ENCODE measurements around the gene MT1A. TPM values are rescaled to one million over a fixed set of nuclear protein-coding genes. Genes with fewer than 3 reads are reported as not detected.

Gene MT1A
- total RNA-seq, 1 experiment from 2014 or later: not detected

DNA sequence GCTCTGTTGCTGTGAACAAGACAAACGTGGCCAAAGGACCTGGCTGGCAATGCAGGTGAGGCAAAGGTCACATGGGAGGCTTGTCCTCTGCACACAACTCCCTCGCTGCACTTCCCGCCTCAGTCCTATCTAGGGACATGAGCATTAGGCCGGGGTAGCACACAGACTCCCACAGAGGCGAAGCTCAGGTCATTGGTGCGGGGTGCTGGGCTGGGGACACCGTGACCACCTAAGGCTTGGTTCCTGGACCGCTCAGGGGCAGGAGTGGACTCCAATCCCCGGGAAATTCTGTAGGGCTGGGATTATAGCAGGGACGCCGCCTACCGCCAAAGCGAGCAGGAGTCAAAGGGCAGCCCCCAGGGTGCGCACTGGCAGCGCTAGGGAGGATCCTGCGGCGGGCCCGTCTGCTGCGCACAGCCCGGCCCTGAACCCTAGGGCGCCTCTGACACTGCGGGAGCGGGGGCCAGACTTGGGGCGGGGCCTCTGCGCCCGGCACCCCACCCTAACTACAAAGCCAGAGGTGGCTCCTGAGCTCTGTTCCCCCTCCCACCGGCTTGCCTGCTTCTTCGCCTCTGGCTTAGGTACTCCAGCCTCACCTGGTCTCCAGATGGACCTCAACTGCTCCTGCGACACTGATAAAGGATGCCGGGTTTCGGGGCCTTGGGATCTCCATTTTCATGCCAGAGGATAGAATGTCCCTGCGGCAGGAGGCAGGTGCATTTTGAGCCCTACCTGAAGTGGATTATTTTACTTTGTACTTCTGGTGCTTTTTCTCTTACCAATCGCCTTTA, 9.4 kb downstream of the MT1A start:
- Histone ChIP-seq H4K20me1 (ENCODE audit: insufficient read depth) (no peaks in the 10 kb centered on the region), H3K79me2 (ENCODE audit: insufficient read depth, low read length) (no peaks in the 10 kb centered on the region), H3K9ac (ENCODE audit: low read length) (no peak overlapping the region), H3K36me3 (ENCODE audit: control insufficient read depth in 1 of 2, insufficient read depth in 2 of 2, low read length in 2 of 2) (no peaks in the 10 kb centered on the region), H2AFZ (ENCODE audit: low read depth, low read length, poor library complexity, severe bottlenecking) (no peak overlapping the region), H3K4me2 (ENCODE audit: low read length) (no peak overlapping the region), H3K4me1 (ENCODE audit: control insufficient read depth in 1 of 2, insufficient read depth in 2 of 2, low read length in 2 of 2) (peaks cover 11 to 23% of the 10 kb centered on the region in 2 experiments), H3K9me3 (ENCODE audit: control insufficient read depth in 1 of 2, insufficient read depth in 1 of 2, low read depth in 1 of 2, low read length in 2 of 2) (no peaks in the 10 kb centered on the region), H3K9me2 (ENCODE audit: insufficient read depth) (no peaks in the 10 kb centered on the region), H3K4me3 (replicated peaks in 1 of 2; ENCODE audit: low read depth in 1 of 2, low read length in 2 of 2) (no peak overlapping the region), H3K27me3 (ENCODE audit: insufficient read depth, low read length) (no peaks in the 10 kb centered on the region), H3K27ac (ENCODE audit: low read depth, low read length) (no peak overlapping the region)
- ATAC-seq: no peak
- RAD21 ChIA-PET (ENCODE audit: low non-redundant PET in 1 of 2, low total read pairs in 2 of 2, uncharacterized antibody in 2 of 2, unreplicated experiment in 2 of 2): no interaction called here
- no peak for DNase-seq (ENCODE audit: low read depth, low spot score)
- CTCF ChIA-PET: no interaction called here
- POLR2A ChIA-PET: no interaction called here
- intact Hi-C loops (cut with micrococcal nuclease): no loop called here
- BruUV-seq (replicated peaks): no TSS peak
- TF ChIP-seq TCF7L2 (IDR thresholded peaks at IDR 0.05; ENCODE audit: borderline replicate concordance, extremely low read depth, insufficient read depth, insufficient read length) (no peak), FOSL1 (IDR thresholded peaks at IDR 0.05; ENCODE audit: low read depth) (no peak), SP1 (IDR thresholded peaks at IDR 0.05; ENCODE audit: low read depth) (no peak), EZH2 (IDR thresholded peaks at IDR 0.05) (no peak), RAD21 (IDR thresholded peaks at IDR 0.05; ENCODE audit: low read depth) (no peak), MAX (IDR thresholded peaks at IDR 0.05) (no peak), CBX3 (IDR thresholded peaks at IDR 0.05; ENCODE audit: low read depth) (no peak)

DNA sequence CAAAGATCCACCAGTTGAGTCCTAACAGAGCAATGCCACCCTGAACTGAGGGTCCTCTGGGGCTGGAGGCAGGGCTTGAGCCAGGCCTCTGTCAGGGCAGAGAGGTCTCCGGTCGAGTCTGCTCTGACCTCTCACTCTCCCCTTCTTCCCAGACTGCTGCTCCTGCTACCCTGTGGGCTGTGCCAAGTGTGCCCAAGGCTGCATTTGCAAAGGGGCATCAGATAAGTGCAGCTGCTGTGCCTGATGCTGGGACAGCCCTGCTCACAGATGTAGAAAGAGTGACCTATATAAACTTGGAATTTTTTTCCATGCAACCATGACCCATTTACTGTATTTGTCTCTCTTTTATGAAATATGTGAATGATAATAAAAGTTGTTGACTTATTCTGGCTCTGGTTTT, 10.8 kb downstream of the MT1A start:
- DNase-seq (ENCODE audit: low read depth, low spot score) (no peak), ATAC-seq (no peak)
- H3K27me3 ChIP-seq (ENCODE audit: insufficient read depth, low read length): no peaks in the 10 kb centered on the region
- H3K4me3 ChIP-seq (replicated peaks in 1 of 2; ENCODE audit: low read depth in 1 of 2, low read length in 2 of 2): no peak overlapping the region
- H3K9ac ChIP-seq (ENCODE audit: low read length): no peak overlapping the region
- H2AFZ ChIP-seq (ENCODE audit: low read depth, low read length, poor library complexity, severe bottlenecking): no peak overlapping the region
- H3K4me1 ChIP-seq (ENCODE audit: control insufficient read depth in 1 of 2, insufficient read depth in 2 of 2, low read length in 2 of 2): peaks cover 12 to 23% of the 10 kb centered on the region in 2 experiments
- intact Hi-C loops (cut with micrococcal nuclease): no loop called here
- ChIA-PET CTCF (no interaction called here), RAD21 (ENCODE audit: low non-redundant PET in 1 of 2, low total read pairs in 2 of 2, uncharacterized antibody in 2 of 2, unreplicated experiment in 2 of 2) (no interaction called here), POLR2A (no interaction called here)
- H3K27ac ChIP-seq (ENCODE audit: low read depth, low read length): no peak overlapping the region
- no peak overlapping the region for H3K4me2 ChIP-seq (ENCODE audit: low read length)
- no peaks in the 10 kb centered on the region for H3K79me2 ChIP-seq (ENCODE audit: insufficient read depth, low read length)
- TF ChIP-seq ELF1 (IDR thresholded peaks at IDR 0.05; ENCODE audit: borderline replicate concordance, low read depth) (no peak), ZBTB33 (IDR thresholded peaks at IDR 0.05; ENCODE audit: extremely low read depth, insufficient replicate concordance, low read length) (no peak), REST (IDR thresholded peaks at IDR 0.05; ENCODE audit: low read depth) (no peak), CTCF (IDR thresholded peaks at IDR 0.05 in 2 of 3, conservative IDR thresholded peaks at IDR 0.05 in 1 of 3; ENCODE audit: borderline replicate concordance in 1 of 3, insufficient read depth in 1 of 3, low read depth in 2 of 3, low read length in 2 of 3) (no peak), POLR2AphosphoS5 (IDR thresholded peaks at IDR 0.05; ENCODE audit: low read depth, low read length) (no peak)
- H3K36me3 ChIP-seq (ENCODE audit: control insufficient read depth in 1 of 2, insufficient read depth in 2 of 2, low read length in 2 of 2): no peaks in the 10 kb centered on the region
- no peaks in the 10 kb centered on the region for H3K9me2 ChIP-seq (ENCODE audit: insufficient read depth)
- H3K9me3 ChIP-seq (ENCODE audit: control insufficient read depth in 1 of 2, insufficient read depth in 1 of 2, low read depth in 1 of 2, low read length in 2 of 2): no peaks in the 10 kb centered on the region
- no TSS peak for BruUV-seq (replicated peaks)
- H4K20me1 ChIP-seq (ENCODE audit: insufficient read depth): no peaks in the 10 kb centered on the region

Measured in HCT116 (cell line).